IPS DF 6.9 (cell line): ENCODE measurements around the gene RFXAP.
"Not testable (repeated sequence)": the region's sequence is repeated elsewhere in the genome, so short reads cannot be mapped to it uniquely, and the experiment has no call there.

ENCODE experiments used
- DNase-seq: peaks from one replicate; pipeline ENCODE4 v3.0.0-alpha.2; 2013; ENCODE audit warnings: low read depth, low spot score
- H3K27ac ChIP-seq: one replicate; pipeline ENCODE4 v1.5.1; 2013; ENCODE audit warnings: low read length, control low read depth
- H3K27me3 ChIP-seq: 2 replicates; pipeline ENCODE4 v1.6.1; 2013; ENCODE audit warnings: mild to moderate bottlenecking, low read length; ENCODE audit not compliant: control insufficient read depth, insufficient read depth
- H3K36me3 ChIP-seq: 2 replicates; pipeline ENCODE4 v1.6.1; 2013; ENCODE audit warnings: low read length; ENCODE audit not compliant: control insufficient read depth, insufficient read depth
- H3K4me1 ChIP-seq: 2 replicates; pipeline ENCODE4 v1.6.1; 2013; ENCODE audit warnings: low read length; ENCODE audit not compliant: control insufficient read depth, insufficient read depth
- H3K4me3 ChIP-seq: 2 replicates; pipeline ENCODE4 v1.5.1; 2013; ENCODE audit warnings: mild to moderate bottlenecking, low read length
- H3K9me3 ChIP-seq: 2 replicates; pipeline ENCODE4 v1.6.1; 2013; ENCODE audit warnings: low read length, inconsistent platforms; ENCODE audit not compliant: control insufficient read depth, insufficient read depth
- WGBS: extraction: QIAGEN DNeasy Blood & Tissue Kit; methylation state at CpG from one replicate; pipeline ENCODE4 v1.1.7; 2013; ENCODE audit warnings: mixed read lengths, missing lambda C conversion rate; ENCODE audit not compliant: insufficient read length, insufficient coverage; 5-methylcytosine and 5-hydroxymethylcytosine counted together

Gene RFXAP, protein sequence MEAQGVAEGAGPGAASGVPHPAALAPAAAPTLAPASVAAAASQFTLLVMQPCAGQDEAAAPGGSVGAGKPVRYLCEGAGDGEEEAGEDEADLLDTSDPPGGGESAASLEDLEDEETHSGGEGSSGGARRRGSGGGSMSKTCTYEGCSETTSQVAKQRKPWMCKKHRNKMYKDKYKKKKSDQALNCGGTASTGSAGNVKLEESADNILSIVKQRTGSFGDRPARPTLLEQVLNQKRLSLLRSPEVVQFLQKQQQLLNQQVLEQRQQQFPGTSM

DNA sequence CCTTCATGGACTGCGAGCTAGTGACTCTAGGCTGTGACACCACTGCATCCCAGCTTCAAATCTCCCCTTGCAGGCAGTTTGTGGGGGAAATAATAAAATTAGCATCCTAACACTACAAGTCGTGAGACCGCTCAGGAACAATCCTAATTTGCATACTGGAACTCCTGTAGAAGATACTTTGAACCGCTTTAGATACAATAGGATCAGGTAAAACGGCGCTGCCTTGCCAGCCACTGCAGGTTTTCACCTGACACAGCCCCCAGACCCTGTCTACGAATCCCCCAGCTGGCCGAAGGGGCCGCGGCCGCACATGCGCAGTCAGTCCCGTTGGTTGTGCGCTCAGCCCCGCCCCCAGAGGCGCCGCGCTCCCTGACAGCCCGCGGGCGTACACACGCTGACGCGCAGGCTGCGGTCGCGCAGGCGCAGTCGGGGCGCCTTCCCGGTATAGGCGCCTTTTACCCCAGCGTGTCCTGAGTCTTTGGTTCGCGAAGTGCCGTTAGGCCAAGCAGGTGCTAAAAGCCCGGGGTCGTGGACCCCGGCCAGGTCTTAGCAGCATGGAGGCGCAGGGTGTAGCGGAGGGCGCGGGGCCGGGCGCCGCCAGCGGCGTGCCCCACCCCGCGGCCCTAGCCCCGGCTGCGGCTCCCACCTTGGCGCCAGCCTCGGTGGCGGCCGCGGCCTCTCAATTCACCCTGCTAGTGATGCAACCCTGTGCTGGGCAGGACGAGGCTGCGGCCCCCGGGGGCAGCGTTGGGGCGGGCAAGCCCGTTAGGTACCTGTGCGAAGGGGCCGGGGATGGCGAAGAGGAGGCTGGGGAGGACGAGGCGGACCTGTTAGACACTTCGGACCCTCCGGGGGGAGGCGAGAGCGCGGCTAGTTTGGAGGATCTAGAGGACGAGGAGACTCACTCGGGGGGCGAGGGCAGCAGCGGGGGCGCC is at the start of gene RFXAP:
RFXAP (plus strand) TSS at position 419 of the 935 bp plus-strand sequence; CDS start at position 555, 136 bp downstream.
- peak; percentile 78 for DNase-seq
- H3K27me3 ChIP-seq = no peaks in the 10 kb centered on the region
- H3K4me1 ChIP-seq = no peaks in the 10 kb centered on the region
- no peak within 1 kb of the TSS for H3K27ac ChIP-seq
- no peaks in the 10 kb centered on the region for H3K9me3 ChIP-seq
- no peaks in the 10 kb centered on the region for H3K36me3 ChIP-seq
- no CpG with 5 or more reads among the region's 78 CpGs for WGBS
- H3K4me3 ChIP-seq = peak within 1 kb of the TSS; percentile 58

DNA sequence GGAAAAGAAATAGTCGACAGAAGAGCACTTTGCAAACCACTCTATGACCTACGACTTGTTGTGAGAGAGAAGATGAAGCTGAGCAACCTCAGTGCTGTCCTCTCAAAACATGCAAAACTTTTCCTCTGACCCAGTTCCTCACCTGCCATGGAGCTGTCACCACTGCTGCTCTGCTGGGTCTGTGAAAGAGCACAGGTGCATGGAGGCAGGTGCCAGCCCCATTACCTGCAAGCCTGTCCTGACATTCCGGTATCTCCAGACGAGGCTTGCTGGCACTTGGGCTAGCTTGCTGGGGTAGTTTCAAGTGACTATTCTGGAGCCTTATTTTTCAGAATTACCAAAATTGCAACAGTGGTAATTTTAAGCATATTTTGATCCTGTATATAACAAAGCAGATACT is 49.5 kb upstream of the RFXAP start:
- Histone ChIP-seq H3K9me3 (no peaks in the 10 kb centered on the region), H3K4me3 (no peak overlapping the region), H3K4me1 (0 out of 2 replicates have a peak, but pooled peaks cover 2% of the 10 kb centered on the region), H3K27ac (no peak overlapping the region), H3K36me3 (no peaks in the 10 kb centered on the region), H3K27me3 (no peaks in the 10 kb centered on the region)
- no peak for DNase-seq
- no CpG with 5 or more reads among the region's 4 CpGs for WGBS

DNA sequence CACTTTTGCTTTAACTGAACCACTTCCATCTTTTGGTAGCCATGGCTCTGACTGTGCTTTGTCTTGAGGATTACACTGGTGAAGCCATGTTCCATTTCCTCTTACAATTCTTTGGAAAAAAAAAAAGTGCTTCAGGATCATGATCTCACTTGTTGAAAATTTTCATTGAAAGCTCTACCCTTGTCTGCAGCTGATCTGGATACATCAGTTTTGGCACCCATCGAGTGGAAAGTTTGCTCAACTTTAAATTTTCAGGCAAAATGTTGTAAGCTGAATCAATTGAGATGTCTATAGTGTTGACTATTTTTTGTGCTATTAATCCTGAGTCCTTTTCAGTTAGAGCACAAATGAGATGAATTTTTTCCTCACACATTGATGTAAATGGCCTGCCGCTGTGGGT is 48.3 kb upstream of the RFXAP start:
- Histone ChIP-seq H3K36me3 (no peaks in the 10 kb centered on the region), H3K4me1 (0 out of 2 replicates have a peak, but pooled peaks cover 2% of the 10 kb centered on the region), H3K9me3 (no peaks in the 10 kb centered on the region), H3K27me3 (no peaks in the 10 kb centered on the region), H3K4me3 (no peak overlapping the region), H3K27ac (no peak overlapping the region)
- WGBS = no CpG with 5 or more reads among the region's 2 CpGs
- no peak for DNase-seq

DNA sequence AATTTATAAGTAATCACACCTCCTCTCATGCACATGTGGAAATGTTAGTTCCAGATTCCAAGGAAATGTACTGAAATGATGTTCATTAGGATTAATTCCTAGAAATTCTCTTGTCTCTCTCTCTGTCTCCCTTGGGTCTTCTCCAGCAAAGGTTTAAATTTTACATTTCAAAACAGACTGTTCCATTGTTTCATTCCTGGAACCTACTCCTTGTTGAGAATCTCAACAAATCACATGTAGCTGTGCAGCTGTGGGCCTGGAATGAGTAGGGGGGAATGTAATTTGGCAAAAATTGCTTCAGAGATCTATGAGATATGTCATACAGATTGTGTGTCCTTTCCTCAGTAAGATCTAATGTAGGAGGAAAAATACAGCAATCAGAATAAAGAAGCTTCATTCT is 46.2 kb upstream of the RFXAP start:
- Histone ChIP-seq H3K4me3 (no peak overlapping the region), H3K27me3 (no peaks in the 10 kb centered on the region), H3K27ac (no peak overlapping the region), H3K4me1 (peaks cover 3% of the 10 kb centered on the region; the same call in 1 of the 2 replicates), H3K9me3 (no peaks in the 10 kb centered on the region), H3K36me3 (no peaks in the 10 kb centered on the region)
- no peak for DNase-seq

DNA sequence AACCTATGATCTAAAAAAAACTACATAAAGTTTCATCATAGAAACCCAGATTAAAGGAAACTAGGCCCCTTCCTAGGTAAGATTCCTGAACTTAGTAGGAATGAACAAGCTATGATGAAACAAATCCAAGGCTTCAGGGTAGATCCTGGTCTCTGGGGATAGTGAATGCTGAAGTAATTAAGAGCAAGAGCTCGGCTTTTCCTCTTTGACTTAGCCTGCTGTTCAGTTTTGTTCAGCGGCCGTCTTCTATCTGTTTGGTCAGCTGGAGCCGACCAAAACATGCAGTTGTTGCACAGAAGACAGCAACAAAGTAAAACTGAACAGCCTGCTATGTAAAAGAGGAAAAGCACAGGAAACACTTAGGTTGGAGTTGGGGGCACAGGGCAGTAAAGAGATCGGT is 44.1 kb upstream of the RFXAP start:
- DNase-seq = no peak
- 100% methylated on average over 1 of the region's 5 CpGs for WGBS
- H3K27ac ChIP-seq = no peak overlapping the region
- H3K4me3 ChIP-seq = no peak overlapping the region
- 0 out of 2 replicates have a peak, but pooled peaks cover 1% of the 10 kb centered on the region for H3K9me3 ChIP-seq
- H3K36me3 ChIP-seq = no peaks in the 10 kb centered on the region
- H3K27me3 ChIP-seq = no peaks in the 10 kb centered on the region
- peaks cover 9% of the 10 kb centered on the region for H3K4me1 ChIP-seq

DNA sequence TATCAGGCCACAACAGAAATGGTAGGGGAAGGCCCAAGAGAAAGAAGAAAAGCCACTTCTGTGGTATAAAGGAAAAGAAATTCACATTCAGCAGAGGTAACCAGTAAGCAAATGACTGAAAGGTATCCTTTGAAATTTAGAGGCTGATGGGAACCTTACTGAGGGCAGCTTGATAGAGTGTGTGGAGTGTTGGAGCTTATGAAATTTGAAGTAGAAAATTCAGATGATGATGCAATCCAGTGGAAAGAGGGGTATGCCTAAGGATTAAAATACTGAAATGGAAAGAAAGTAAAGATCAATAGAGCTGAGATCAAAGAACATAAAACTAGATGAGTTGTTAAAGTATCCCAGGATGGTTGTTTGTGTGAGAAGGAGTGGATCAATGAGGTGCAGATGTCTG is 42.8 kb upstream of the RFXAP start:
- Histone ChIP-seq H3K4me1 (peaks cover 9% of the 10 kb centered on the region), H3K36me3 (no peaks in the 10 kb centered on the region), H3K27ac (no peak overlapping the region)

DNA sequence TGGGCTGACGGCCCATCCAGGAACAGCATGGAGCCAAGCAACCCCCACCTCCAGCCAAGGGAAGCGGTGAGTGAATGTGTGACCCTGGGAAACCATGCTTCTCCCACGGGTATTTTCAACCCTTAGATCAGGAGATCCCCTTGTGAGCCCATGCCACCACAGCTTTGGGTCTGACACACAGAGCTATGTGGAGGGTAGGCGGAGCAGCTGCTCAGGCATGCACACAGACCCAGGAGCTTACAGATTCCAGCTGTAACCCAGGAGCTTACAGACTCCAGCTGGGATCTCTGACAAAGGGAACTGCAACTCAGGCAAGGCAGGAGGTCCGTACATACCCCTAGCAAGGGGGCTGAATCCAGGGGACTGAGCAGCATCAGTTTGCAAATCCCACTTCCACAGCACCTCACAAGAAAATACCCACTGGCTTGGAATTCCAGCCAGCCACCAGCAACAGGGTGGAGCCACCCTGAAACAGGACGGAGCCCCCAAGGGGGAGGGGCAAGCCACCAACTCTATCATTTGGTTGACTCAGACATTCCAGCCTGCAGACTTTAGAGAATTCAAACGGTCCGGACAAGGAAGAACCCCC is 40.8 kb upstream of the RFXAP start:
- Histone ChIP-seq H3K27ac (no peak overlapping the region), H3K4me1 (peaks cover 9% of the 10 kb centered on the region), H3K9me3 (0 out of 2 replicates have a peak, but pooled peaks cover 1% of the 10 kb centered on the region), H3K4me3 (no peak overlapping the region), H3K27me3 (no peaks in the 10 kb centered on the region), H3K36me3 (no peaks in the 10 kb centered on the region)
- DNase-seq = no peak
- WGBS = no CpG with 5 or more reads among the region's 8 CpGs

More for the DNA sequence above, 42.8 kb upstream of the RFXAP start:
- Histone ChIP-seq H3K4me3 (no peak overlapping the region), H3K27me3 (no peaks in the 10 kb centered on the region), H3K9me3 (0 out of 2 replicates have a peak, but pooled peaks cover 1% of the 10 kb centered on the region)
- no peak for DNase-seq

DNA sequence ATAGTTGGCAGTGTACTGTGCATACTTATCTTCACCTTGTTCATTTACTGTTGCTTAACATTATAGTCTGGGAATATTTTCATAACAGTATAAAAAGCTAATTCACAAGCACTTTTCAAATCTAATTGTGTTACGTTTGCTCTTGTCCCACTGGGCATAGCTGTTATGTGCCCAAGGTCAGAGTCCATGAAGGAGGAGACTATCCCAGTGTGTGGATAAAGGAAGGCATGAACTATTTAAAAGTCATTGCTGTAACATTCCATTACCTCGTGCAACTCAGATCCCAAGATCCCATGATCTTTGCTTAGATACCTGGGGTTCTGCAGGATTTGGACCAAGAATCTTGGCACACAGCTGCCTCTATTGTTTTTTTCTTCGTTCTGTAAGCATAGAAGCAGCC is 35.1 kb upstream of the RFXAP start:
- peaks cover 3% of the 10 kb centered on the region; the same call in 1 of the 2 replicates for H3K4me1 ChIP-seq
- no peaks in the 10 kb centered on the region for H3K27me3 ChIP-seq
- 0 out of 2 replicates have a peak, but pooled peaks cover 1% of the 10 kb centered on the region for H3K9me3 ChIP-seq
- no peaks in the 10 kb centered on the region for H3K36me3 ChIP-seq
- H3K4me3 ChIP-seq = no peak overlapping the region
- WGBS = no CpG with 5 or more reads among the region's 3 CpGs
- no peak overlapping the region for H3K27ac ChIP-seq
- DNase-seq = no peak

DNA sequence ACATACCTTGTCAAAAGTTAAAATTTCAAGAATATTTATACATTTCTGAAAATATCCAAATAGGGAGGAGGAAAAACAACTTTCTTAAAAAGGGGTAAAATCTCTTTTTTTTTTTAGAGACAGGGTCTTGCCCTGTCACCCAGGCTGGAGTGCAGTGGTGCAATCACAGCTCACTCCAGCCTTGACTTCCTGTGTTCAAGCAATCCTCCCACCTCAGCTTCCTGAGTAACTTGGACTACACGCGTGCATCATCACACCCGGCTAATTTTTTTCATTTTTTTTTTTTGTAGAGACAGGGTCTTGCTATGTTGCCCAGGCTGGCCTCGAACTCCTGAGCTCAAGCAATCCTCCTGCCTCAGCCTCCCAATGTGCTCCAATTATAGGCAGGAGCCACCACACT is 32.8 kb upstream of the RFXAP start:
- not testable (repeated sequence) for H3K36me3 ChIP-seq, H3K27ac ChIP-seq, H3K4me1 ChIP-seq, H3K4me3 ChIP-seq, H3K9me3 ChIP-seq, H3K27me3 ChIP-seq, DNase-seq
- WGBS = no CpG with 5 or more reads among the region's 4 CpGs

DNA sequence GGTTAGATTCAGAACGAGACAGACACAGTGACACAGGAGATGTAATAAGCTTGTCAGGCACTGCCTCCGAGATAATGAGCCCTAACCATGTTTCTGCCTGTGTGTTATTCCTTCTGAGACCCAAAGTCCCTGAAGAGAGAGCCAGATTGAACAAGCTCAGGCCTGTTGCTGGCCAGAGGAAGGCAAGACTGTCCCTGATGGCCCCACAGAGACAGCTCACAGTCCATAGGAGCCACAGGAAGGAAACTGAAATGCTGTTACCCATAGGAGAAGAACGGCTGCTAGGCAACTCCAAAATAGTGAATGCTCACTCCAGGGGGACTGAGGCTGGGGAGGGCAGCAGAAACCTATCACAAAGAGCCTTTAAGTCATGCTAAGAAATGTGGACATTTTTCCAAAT is 31.8 kb upstream of the RFXAP start:
- H3K9me3 ChIP-seq = no peaks in the 10 kb centered on the region
- H3K4me3 ChIP-seq = no peak overlapping the region
- WGBS = no CpG with 5 or more reads among the region's 3 CpGs
- 0 out of 2 replicates have a peak, but pooled peaks cover 1% of the 10 kb centered on the region for H3K4me1 ChIP-seq
- no peaks in the 10 kb centered on the region for H3K27me3 ChIP-seq
- DNase-seq = no peak
- H3K36me3 ChIP-seq = no peaks in the 10 kb centered on the region
- no peak overlapping the region for H3K27ac ChIP-seq
